OCI-M2 (cell line): Measurements from ENCODE around the gene NUB1.

Experiments
- DNase-seq: peaks from one replicate; lab custom pipeline; 2025; ENCODE audit not compliant: unreplicated experiment; lab: John Stamatoyannopoulos, UW

NUB1 gene

GRCh38 chr7:151376218-151376902 lies 34.7 kb downstream of the NUB1 start:
- no peak for DNase-seq

- DNase-seq = no peak
Observed at GRCh38 chr7:151377406-151377805, 35.8 kb downstream of the NUB1 start.

GRCh38 chr7:151378011-151378410 lies 36.4 kb downstream of the NUB1 start:
- no peak for DNase-seq

GRCh38 chr7:151378496-151379192 lies 37.0 kb downstream of the NUB1 start:
- no peak for DNase-seq

GRCh38 chr7:151379193-151379520 lies 37.5 kb downstream of the NUB1 start:
- DNase-seq = no peak

- no peak for DNase-seq
Observed at GRCh38 chr7:151379534-151380198, 38.1 kb downstream of the NUB1 start.

- no peak for DNase-seq
Observed at GRCh38 chr7:151380199-151381097, 38.8 kb downstream of the NUB1 start.

- DNase-seq = no peak
Observed at GRCh38 chr7:151381098-151381347, 39.4 kb downstream of the NUB1 start.

- no peak for DNase-seq
Observed at GRCh38 chr7:151381348-151382078, 39.9 kb downstream of the NUB1 start.

- DNase-seq = no peak
Observed at GRCh38 chr7:151382079-151382885, 40.7 kb downstream of the NUB1 start.

- DNase-seq = no peak
Observed at GRCh38 chr7:151383638-151384351, 42.2 kb downstream of the NUB1 start.

- DNase-seq = no peak
Observed at GRCh38 chr7:151384352-151384697, 42.7 kb downstream of the NUB1 start.

- DNase-seq = no peak
Observed at GRCh38 chr7:151384776-151385625, 43.4 kb downstream of the NUB1 start.

- no peak for DNase-seq
Observed at GRCh38 chr7:151385626-151386300, 44.2 kb downstream of the NUB1 start.

GRCh38 chr7:151386301-151387160 lies 44.9 kb downstream of the NUB1 start:
- DNase-seq = no peak

- no peak for DNase-seq
Observed at GRCh38 chr7:151387161-151388006, 45.8 kb downstream of the NUB1 start.

GRCh38 chr7:151388007-151388297 lies 46.3 kb downstream of the NUB1 start:
- no peak for DNase-seq
